HTERT RPE-1 (cell line): ENCODE results near the gene ZFYVE28.

Source experiments
- in situ Hi-C: fragments of 300-500 bp; cut with MboI; formaldehyde crosslinking; loops from 4 replicates; pipeline ENCODE4 v1.14.3; 2020; ENCODE audit warnings: low sequenced_read_pairs

Gene ZFYVE28

DNA sequence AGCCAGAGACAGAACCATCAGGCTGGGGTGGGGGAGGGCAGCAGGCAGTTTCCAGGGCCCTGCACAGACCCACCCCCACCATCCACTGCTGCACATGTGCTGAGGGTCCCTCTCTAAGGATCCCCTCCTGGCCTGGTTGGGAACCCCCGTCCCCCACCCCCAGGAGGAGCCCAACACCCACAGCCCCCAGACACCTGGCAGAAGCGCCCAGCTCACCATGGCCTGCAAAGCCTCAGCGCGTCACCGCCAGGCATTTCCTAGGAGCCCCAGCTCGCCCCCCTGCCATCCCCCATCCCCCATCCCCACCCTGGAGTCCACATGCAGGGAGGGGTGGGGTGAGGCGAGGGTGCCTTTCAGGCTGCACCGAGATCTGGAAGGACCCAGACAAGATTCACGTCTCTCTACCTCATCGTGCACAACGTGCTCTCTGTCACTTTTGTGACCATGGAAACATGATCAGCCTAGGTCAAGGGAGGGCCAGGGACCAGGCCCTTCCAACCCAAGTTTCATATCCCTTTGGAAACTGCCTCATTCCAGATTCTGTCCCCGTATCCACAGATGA, 165.8 kb downstream of the ZFYVE28 start:
- in situ Hi-C loops = no loop called here

DNA sequence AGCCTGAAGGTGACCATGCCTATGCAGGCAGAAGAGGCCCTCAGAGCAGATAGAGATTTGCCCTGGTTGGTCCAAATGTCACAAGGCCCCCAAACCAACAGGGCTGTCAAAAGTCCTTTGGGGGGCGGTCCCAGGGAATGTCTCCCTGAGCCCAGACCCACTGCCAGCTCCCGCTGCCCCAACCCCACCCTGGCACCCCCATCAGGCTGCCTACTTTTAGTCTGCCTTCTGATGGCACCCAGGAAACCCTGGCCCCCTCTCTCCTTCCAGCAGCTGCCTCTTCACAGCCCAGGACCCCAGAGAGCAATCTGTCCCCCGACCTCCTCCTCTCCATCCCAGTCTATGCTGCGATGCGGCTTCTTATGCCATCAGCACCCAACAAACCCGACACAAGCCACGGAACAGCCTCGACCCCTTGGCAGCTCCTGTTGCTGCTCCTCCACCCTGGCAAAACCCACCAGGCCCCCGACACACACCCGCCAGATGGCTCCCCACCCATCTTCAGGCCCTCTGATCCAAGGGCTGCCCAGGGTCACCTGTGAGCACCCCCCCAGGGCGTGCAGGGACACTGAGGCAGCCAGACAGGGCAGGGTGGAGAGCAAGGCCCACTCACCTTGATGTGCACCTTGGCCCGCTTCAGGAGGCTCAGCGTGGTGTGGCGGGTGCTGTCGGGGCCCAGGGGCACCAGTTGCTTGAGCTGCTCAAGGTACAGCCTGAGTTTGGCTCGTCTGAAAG, 166.5 kb downstream of the ZFYVE28 start:
- in situ Hi-C loops = no loop called here

DNA sequence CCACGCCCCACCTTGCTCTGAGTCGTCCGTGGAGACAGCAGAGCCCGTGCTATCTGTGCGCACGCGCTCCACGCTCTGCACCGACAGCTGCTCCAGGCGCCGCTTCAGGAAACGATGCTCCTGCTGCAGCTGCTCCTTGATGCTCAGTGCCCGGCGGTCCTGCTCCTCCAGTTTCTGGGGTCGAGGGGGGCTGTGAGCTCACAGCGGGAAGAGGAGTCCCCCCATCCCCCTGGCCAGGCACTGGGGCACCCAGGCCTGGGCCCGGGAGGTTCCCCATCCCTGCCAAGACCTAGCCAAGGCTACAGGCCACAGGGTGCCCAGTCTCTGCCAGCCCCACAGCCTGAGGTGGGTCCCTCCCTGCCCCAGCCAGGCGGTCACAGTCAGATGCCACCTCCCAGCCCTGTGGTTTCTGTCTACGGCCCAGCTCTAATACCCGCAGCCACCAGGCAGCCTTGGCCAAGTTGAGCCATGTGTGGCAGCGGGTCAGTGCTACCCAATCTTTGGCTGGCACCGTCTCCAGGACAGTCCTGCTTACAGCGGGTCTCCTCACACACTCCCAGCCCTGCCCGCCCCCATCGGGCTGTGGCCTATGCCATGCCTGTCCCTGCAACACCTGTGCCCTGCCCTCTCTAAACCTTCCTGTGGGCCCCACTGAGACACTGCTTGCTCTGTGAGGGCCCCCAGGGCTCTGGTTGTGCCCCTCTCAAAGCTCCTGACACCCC, 167.2 kb downstream of the ZFYVE28 start:
- in situ Hi-C loops = no loop called here

- in situ Hi-C loops = no loop called here
Observed at GRCh38 chr4:2250357-2251072, 167.9 kb downstream of the ZFYVE28 start.

GRCh38 chr4:2249526-2250356, 168.7 kb downstream of the ZFYVE28 start:
- in situ Hi-C loops = no loop called here

GRCh38 chr4:2248821-2249261, 169.6 kb downstream of the ZFYVE28 start:
- in situ Hi-C loops = no loop called here

- in situ Hi-C loops = no loop called here
Observed at GRCh38 chr4:2248044-2248780, 170.2 kb downstream of the ZFYVE28 start.

DNA sequence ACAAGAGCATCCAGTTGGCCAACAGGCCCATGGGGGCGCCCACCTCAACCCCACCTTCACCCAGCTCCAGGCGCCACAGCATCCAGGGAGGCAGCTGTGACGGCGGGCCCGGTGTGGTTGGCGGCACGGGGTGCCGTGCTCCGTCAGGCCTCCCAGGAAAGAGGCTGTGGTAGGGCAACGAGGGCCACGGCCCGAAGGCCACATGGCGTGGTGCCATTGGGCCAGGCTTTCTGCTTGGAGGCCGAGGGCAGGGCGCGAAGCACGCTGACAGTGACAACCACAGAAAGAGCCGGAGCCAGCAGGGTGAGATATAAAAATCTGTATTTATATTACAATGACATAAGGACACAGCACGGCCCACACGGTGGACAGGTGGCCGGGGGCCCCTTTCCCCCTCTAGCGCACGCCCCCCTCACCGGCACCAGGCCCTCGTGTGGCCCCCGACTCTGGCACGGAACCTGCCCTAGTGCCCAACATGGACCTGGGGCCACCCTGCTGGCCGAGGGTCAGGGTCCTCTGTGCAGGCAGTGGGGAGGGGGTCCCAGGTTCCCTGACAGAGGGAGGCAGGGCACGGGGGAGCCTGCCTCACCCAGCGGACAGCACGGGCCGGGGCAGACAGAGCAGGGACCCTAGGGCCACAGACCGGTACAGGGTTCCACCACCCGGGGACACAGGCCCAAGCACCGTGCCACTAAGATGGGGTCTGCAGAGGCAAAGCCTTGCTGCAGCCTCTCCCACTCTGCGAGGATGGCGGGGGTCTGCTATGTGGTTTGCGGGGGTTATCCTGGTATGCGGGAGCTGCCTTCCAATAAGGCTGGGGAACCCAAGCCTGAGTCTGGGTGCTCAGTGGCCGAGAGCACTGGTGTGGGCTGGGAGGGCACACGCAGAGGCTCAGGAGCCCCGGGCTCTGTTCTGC, 171.1 kb downstream of the ZFYVE28 start:
- in situ Hi-C loops = no loop called here

DNA sequence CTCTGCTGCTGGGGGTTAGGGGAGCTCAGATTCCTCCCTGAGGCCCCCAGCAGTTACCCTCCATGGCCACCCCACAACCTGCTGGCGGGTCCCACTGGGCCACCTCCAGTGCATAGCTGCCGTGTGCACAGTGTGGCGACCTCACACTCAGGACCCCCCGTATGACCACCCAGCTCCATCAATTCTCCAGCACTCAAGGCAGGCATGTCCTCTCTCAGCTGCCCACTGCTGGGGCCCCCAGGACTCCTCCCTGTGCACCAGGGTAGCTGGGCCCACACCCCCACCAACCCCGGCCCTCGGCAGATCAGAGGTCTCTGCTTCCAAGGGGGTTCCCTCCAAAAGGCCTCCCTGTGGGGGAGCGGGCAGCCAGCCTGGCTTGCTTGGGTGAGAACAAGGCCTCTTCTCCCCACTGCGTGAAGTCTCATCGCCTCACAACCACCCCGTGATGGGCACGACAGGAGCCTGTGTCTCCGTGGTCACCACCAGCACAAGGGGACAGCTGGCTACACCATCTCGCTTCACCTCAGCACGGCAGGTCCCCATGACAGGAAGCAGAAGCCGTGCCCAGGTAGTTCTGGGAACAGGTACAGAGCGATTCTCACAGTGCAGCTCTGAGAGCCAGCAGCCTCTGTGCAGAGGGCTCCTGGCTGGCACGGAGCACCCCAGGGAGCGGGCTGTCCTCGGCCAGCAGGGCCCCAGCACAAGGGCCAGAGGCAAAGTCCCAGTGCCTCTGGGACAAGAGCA, 171.9 kb downstream of the ZFYVE28 start:
- in situ Hi-C loops = no loop called here

DNA sequence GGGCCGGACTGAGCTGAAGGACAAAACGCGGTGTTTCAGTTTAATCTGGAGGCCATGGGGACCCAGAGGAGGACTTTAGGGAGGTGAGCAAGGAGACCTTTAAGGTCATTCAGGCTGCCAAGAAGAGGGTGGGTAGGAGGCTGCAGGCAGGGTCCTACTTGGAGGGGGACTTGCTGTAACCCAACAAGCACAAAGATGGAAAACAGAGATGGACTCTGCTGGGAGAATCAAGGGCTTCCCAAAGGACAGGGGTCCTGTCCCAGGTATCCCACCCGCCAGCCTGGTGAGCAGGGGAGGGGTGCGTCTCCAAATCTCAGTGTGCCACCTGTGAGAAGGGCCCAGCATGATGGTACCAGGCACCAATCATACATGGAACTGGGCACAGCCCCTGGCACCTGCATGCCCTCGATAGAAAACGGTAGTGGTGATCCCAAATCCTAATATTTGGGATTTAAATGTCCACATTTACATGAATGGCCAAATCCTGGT, 172.6 kb downstream of the ZFYVE28 start:
- in situ Hi-C loops = no loop called here

DNA sequence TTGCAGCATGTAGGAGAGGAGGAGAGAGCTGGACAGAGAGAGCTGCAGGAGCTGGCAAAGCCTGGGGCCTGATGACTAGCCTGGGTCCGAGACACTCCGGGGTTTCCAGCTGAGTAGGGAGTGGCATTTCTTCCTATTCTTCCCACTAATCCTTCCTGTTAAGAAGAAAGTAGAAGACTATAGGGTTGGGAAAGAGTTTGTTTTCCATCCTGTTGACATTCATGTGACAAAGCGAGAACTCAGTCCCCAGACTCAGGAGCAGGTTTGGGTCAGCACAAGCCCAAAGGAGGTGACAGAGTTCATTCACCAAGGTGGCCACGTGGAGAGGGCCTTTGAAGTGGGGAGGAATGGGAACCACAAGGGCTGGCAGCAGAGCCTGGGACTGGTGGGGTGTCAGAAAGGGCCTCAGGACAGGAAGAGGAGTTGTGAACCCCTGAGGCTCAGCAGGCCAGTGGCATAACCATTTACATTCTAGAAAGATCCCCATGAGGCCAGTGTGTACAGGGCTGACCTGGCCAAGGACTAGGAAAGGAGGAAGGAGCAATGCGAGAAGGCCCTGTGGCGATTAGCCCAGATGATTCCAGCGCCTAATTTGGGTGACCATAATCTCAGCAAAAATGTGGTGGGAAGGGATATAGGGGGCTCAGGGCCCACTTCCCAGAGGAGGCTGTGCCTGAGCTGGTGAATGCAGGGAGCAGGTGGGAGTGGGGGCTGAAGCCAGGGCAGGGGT, 173.2 kb downstream of the ZFYVE28 start:
- in situ Hi-C loops = no loop called here

DNA sequence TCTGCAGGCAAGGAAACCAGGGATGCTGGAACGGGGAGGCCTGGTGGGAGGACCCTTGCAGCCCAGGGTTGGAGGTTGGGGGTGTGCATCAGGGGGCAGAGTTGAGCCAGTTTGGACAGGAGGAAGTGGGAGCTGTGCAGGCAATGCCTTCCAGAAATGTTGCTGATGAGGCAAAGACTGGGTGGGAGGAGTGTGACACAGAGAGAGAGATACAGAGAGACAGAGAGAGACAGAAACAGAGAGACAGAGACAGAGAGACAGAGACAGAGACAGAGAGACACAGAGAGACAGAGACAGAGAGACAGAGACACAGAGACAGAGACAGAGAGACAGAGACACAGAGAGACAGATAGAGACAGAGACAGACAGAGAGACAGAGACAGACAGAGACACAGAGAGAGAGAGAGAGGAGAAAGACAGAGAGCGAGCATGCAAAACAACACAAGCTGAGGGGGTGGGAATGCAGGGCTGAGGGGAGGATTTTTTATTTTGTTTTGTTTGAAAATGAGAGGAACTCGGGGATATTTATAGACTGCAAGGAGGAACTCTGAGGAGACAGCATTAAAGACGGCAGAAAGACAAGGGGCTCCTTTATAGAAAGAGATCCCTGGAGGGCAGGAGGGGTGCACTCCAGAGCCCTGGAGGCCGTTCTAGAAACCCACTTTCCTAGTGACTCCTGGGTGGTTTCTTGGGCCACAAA, 174.6 kb downstream of the ZFYVE28 start:
- in situ Hi-C loops = no loop called here

GRCh38 chr4:2241410-2242353, 176.8 kb downstream of the ZFYVE28 start, which contains the start of the genes HAUS3 and POLN:
TSS of gene HAUS3 (minus strand) at chr4:2242121. CDS start at chr4:2240946, 1,175 bp downstream.
TSS of gene POLN (minus strand) at chr4:2242121. CDS start at chr4:2229231, 12,890 bp downstream.
- in situ Hi-C loops = no loop called here

- in situ Hi-C loops = no loop called here
Observed at GRCh38 chr4:2241003-2241402, 177.4 kb downstream of the ZFYVE28 start.

DNA sequence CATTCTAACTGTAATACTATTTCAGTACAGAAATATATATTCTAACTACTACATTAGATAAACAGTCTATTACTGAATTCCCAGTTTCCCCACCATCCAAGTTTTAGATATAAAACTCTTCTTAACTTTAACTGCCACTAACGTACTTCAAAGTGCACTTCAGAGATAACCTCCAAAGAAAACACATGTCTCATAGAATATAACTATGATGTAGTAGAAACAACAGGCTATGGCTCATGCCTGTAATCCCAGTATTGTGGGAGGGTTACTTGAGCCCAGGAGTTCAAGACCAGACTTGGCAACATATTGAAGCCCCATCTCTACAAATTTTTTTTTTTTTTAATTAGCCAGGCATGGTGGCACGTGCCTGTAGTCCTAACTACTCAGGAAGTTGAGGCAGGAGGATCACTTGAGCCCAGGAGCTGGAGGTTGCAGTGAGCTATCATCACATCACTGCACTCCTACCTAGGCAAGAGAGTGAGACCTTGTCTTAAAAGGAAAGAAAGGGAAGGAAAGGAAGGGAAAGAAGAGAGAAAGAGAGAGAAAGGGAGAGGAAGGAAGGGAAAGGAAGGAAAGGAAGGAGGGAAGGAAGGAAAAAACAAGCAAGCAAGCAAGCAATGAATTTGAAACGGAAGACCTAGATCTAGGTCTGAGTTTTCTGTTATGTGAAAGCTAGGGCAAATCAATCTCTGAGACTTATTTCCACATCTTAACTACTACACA, 181.3 kb downstream of the ZFYVE28 start:
- in situ Hi-C loops = no loop called here
